SKM-1 (cell line): ENCODE data around the gene FBXL2.

Experiments
- DNase-seq: peaks from one replicate; lab custom pipeline; 2025; ENCODE audit not compliant: unreplicated experiment; lab: John Stamatoyannopoulos, UW

Gene FBXL2, protein sequence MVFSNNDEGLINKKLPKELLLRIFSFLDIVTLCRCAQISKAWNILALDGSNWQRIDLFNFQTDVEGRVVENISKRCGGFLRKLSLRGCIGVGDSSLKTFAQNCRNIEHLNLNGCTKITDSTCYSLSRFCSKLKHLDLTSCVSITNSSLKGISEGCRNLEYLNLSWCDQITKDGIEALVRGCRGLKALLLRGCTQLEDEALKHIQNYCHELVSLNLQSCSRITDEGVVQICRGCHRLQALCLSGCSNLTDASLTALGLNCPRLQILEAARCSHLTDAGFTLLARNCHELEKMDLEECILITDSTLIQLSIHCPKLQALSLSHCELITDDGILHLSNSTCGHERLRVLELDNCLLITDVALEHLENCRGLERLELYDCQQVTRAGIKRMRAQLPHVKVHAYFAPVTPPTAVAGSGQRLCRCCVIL

DNA sequence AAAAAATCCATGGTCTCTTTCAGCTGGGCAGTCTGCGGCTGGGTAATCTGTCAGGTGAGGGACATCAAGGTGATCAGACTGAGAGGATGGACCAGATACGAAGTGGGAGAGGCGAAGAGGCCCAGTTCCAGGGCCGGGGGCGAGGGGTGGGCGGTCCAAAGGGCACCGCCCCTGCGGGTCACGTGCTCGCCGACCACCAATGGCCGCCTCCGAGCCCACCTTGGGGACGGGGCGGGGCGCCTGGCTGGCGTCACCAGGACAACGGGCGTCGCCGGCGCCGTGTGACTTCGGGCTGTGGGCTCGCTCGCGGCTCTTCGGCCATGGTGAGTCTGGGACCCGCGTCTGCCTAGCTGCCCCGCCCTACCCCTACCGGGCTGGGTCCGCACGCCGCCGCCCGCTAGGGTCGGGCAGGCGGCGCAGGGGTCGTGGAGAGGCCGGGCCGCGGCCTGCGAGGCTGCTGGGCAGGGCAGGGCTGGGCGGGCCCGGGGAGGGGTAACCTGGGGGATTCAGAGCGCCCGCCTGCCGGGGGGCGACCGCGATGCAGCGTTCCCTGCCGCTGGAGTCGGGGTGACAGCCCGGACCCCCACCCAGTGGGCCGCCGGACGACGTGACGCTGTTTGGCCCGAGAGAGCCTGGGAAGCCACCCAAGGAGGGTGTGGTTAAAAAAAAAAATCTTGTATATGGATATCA is at the start of gene FBXL2:
Gene FBXL2, plus strand, starts transcription at position 250 of the 690 bp plus-strand sequence. Its CDS starts 71 bp downstream, at position 321.
- no peak for DNase-seq

DNA sequence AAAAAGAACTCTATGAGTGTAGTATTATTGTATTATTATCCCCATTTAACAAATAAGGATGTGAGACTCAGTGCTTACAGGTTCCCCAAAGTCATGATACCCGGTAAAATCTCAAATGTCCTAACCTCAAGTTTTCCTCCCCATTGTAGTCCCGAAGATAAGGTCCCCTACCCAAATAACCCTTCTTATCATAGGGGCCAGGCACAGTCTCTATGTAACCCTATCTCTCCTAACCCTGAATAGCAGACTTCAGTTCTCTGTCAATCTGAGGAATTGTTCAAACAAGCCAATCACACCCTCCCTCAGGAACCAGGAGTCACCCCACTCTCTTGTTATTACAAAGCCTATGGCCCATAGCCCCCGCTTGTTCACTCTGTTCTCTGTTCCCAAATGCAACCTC is 48.2 kb upstream of the FBXL2 start:
- no peak for DNase-seq

DNA sequence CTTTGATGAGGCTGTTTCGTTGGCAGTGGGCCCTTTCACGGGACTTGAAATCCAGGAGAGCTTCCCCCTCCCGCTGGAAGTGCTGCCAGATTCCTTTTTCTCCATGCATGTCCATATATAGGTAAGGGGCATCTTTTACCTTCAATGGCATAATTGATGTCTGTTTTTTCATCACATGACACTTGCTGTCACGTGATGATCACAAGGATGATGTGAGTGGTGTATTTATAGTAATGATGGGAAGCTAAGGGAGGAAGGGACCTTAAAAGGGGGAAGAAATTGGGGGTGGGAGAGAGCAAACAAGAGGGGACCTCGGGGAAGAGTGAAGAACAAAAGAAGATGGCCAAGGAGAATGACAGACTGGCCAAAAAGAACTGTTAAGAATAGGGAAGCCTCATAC is 47.3 kb upstream of the FBXL2 start:
- DNase-seq = no peak

DNA sequence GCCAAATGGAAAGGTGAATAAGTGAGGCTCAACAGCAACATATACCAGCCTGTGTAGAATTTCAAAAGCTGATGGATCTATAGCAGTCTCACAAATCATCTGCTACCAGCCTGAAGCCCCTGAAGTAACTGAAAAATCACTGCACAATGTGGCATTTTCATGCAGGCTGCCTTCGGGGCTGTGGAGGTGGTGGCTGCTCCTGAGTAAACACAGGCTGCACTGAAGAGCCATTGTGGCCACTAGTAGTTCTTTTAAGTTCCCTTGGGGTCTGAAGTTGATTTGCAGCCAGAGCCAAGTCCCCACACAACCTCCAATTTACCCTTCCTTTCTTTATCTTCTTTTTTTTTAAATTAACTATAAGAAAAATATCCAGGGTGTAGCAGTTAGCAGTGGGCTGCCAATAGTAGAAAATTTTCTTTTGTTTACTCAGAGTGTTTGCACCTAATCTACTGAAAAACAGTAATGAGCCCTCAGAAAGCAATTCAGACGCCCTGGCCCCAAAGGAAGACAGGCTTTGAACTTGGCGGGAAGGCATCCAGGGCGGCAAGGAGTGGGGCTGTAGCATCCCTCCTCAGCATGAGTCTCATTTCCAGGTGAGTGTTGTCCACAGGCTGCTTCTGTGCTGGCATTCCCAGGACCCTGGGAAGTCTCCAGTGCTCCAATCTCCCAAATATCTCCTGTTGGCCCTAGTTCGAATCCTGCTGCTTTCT is 45.3 kb upstream of the FBXL2 start:
- DNase-seq = no peak

DNA sequence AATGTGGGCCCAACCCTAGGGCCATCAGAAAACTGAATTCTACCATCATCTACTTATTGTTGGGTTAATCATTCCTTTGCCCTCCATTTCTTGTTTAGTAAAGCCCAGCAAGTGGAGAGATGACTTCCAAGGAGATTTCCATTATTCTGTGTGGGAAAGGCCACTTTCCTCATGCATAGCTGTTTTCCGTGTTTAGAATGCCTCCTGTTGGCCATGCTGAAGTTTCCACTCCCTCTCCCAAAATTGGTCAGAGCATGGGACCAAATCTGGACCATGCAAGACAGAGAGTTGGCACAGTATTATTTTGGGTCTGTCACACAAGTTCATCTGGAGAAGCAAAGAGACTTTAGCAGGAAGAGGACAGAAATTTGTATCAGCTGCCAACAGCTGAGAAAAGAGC is 43.4 kb upstream of the FBXL2 start:
- DNase-seq = no peak

DNA sequence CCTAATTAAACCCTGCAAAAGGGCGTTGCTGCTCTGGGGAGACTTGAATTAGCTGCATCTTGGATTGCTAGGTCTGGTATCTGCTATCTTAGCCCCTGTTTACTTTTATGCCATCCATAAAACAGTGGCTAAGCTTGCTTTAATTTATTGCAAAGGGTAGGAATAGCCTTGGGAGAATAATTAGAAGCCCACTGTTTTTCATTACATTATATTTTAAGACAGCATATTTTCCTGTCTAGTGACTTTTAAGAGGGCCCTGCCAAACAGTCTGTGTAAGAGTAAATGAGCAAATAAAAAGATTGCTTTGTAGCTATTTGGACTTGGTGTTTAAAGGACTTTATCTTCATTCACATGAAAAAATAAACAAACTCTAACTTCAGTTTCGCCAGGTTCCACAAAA is 41.2 kb upstream of the FBXL2 start:
- no peak for DNase-seq

DNA sequence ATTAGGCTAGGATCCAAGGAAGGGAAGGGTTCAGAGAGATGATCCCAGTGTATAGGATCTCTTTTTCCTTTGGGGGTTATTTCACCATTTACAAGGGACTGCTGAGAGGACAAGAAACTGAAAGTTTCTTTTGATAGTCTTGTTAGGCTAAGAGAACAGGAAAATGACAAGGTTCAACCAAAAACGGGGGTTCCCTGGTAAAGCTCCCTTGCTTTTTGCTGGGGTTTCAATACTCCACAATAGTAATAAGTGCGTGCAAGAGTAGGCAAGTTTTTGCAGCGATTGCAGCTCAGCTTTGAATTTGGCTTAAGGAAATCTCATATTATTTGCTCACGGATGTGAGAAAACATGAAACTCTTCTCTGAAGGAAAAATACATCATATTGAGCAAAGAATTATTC is 39.8 kb upstream of the FBXL2 start:
- DNase-seq = no peak

DNA sequence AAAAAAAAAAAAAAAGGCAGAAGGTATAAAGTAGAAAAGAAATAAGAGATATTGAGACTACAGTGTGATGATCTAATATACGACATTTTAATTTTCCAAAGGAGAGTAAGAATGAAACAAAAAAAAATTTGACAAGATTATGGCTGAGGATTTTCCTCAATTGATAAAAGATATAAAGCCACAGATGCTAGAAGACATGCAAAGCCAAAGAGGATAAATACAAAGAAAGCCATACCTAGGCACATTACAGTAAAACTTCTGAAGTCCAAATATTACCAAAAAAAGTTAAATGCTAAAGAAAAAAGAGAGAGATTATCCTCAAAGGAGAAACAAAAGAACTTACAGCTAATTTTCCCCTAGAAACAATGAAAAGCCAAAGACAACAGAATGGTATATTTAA is 38.3 kb upstream of the FBXL2 start:
- DNase-seq = no peak

DNA sequence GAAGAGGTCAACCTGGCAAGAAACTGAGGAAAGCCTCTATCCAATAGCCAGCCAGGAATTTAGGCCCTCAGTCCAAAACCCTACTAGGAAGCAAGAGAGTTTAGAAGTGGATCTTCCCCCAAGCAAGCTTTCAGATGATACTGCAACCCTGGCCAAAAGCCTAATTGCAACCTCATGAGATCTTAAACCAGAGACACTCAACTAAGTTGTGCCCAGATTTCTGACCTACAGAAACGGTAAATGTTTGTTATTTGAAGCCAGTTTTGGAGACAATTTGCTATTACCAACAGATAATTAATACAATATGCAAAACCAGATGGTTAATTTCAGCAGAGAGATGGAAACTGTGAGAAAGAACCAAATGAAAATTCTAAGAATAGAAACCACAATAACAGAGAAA is 37.0 kb upstream of the FBXL2 start:
- DNase-seq = no peak

DNA sequence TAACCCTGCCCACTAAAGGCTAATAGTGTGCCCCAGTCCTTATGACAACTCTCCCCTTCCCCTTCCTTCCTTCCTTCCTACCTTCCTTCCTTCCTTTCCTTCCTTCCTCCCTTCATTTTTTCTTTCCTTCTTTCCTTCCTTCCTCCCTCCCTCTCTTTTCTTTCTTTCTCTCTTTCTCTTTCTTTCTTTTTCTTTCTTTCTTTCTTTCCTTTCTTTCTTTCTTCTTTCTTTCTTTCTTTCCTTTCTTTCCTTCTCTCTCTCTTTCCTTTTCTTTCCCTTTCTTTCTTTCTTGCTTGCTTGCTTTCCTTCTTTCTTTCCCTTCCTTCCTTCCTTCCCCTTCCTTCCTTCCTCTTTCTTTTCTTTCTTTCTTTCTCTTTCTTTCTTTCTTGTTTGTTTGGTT is 30.5 kb upstream of the FBXL2 start:
- no peak for DNase-seq

DNA sequence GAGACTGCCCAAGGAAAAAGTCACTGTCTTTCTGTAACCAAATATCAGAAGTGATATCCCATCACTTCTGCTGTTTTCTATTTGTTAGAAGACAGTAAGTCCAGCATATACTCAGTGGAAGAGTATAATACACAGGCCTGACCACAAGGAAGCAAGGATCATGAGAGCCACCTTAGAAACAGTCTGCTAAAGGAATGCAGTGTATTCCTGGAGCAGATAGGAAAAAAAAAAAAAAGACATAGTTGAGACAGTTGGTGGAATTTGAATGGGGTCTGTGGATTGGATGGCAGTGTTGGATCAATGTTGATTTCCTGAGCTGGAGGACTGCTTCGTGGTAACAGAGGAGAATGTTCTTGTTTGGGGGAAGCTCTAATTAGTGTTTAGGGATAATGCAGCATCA is 26.5 kb upstream of the FBXL2 start:
- DNase-seq = no peak

DNA sequence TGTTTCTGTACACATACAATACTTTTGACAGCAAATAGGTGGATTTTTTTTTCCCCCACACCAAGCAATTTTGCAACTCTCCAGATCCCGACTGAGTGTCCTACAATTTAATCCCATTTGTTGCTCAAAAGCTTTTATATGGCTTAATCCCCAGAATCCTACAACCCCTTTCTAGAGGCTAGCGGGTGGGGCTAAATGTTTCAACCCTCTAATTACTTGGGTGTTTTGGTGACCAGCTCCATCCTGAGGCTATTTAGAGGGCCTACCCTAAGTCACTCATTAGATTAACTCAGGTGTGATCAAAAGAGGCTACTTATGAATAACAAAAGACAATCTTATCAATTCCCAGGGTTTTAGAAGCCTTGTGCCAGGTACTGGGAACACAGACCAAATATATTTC is 21.0 kb upstream of the FBXL2 start:
- DNase-seq = no peak

DNA sequence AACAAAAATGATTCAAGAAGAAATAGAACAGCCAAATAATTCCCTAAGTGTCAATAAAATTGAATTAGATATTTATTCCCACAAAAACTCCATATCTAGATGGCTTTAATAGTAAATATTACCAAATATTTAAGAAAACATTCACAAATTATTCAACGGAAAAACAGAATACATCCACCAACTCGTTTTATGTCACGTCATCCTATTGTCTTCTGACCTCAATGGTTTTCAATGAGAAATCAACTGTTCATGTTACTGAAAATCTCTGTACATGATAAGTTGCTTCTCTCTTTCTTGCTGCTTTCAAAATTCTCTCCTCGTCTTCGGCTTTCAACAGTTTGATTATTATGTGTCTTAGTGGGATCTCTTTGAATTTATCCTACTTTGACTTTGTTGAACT is 17.1 kb upstream of the FBXL2 start:
- no peak for DNase-seq

DNA sequence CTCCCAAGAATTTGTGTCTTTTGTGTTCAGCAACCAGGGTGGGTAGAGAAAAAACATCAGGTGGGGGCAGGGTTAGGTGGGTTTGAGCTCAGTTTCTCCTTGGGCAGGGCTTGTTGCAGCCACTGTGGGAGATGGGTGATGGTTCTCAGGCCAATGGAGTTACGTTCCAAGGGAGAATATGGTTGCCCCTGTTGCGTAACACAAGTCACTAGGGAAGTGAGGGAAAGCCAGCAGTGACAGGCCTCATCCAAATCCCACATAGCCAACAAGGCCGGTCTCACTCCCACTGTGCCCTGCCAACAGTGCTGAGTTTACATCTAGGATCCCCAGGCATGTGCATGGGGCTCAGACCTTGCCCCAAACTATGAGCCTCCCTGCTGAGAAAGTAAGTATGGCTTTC is 7.9 kb upstream of the FBXL2 start:
- no peak for DNase-seq

DNA sequence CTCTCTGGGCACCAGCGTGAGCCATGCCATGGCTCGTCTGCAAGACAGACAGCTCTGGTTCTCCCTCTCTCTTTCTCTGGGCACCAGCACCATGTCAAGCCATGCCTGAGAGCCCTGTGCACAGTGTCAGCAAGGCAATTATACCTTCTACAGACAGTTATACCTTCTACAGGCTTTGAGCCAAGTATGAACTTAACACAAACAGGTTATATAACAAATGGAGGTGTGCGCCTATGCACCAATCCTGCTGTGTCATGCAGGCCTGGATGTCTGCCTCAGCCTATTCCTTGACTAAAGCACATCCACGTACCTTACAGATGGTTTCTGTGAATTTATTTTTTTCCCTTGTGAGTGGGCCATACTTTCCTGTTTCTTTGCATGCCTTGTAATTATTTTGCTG is 5.9 kb upstream of the FBXL2 start:
- no peak for DNase-seq

DNA sequence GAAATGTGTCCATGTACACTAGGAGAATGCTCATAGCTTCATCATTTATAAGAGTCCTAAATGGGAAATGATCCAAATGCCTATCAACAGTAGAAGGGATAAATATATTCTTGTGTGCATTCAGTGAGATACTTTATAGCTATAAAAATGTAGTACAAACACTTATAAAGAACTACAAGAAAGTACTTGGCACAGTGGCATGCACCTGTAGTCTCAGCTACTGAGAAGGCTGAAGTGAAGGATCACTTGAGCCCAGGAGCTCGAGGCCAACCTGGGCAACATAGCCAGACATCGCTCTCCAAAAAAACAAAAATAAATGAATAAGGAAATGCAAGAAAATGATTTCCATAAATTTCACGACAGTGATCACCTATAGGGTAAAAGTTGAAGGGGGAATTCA is 3.6 kb upstream of the FBXL2 start:
- no peak for DNase-seq

DNA sequence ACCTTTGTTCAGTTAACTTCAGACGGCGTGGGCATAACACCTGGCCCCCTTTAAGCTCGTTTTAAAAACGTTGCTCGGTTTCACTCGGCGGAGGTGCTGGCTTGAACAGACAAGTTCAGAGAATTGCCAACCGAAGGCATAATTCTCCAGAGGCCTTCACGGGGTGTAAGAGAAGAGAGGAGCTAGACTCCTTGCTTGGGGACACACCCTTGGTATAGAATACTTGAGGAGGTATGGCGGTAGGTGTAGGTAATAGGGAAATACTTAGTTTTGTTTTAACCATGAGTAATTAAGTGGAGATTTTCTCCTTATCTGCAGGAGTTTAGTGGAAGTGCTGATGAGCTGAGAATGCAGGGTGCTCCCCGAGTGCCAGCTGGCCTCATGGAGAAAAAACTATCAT is 921 bp downstream of the FBXL2 start:
- DNase-seq = no peak

DNA sequence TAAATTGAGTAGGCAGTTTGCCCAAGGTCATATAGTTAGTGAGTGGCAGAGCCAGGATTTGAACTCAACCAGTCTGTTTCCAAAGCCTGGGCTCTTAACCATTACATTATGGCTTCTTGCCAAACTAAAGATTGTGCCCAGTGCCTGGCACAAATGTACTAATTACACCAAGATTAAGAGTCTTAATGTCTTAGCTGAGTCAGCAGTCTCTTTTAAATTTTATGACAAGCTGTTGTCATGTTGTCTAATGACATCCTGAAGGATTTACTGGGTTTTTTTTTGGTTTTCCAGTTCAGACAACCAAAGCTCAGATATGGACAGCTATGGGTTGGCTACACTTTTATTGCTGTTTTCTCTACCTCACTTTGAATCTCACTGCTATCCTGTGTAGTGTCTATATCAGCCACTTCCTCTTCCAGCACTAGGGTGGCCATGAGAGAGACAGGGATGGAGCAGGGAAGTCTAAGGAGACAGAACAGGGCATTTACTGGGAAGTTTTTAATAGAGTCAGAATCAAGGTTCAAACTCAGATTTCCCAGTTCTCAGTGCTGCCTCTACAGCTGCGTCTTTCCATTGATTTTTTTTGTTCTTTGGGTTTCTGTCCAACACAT is 10.5 kb downstream of the FBXL2 start:
- no peak for DNase-seq

DNA sequence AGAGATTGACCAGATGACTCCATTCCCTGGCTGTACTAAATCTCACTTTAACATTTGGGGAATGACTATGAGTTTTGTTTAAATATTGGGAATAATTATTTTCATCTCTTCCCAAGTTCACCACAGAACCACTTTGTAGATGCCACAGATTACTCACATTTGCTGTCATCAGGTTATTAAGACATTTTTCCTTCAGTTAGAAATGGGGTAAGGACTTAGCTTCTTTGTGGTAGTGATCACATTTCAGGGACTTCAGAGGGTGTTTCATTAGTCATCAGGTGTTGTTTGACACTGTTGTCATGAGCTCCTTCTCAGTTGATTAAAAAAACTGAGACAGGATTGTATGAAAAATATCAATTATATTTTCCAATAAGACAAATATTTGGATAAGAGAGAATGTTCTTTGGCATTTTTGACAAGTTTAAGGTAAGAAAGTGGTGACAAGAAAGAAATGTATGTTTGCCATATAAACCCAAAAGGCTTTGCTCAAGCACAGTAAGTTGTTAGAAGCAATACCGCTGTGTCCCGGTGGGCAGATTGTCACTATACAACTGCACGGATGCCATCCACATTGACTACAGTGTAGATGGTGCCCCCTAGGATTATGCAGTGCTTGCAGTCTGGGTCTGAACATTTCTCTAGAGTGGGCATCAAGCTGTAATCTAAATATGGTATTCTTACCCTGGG is 22.3 kb downstream of the FBXL2 start:
- DNase-seq = no peak

DNA sequence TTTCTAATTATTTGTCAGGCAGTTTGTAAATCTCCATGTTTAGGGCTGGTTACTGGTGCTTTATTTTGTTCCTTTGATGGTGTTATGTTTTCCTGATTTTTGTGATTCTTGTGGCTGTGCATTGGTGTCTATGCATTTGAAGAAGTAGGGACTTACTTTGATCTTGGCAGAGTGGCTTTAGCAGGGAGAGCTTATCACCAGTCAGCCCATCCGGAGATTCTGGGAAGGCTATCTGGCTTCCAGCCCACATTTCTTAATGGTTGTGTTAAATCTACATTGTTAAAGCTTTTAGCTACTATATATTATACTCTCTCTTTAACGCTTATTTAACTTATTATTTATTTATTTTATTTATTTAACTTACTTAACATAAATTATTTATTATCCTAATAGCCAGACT is 35.1 kb downstream of the FBXL2 start:
- DNase-seq = no peak

DNA sequence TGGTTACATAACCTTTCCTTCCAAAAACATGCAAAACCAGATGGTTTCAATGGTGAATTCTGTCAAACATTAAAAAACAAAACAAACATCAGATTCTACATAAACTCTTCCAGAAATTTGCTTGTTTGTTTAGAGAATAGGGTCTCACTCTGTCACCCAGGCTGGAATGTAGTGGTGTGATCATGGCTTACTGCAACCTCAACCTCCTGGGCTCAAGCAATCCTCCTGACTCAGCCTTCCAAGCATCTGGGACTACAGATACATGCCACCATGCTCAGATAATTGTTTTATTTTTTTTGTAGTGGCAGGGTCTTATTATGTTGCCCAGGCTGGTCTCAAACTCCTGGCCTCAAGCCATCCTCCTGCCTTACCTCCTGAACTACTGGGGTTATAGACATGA is 36.1 kb downstream of the FBXL2 start:
- DNase-seq = no peak
